GM19238 (cell line): Measurements from ENCODE around the gene S1PR5.

Experiments used
- DNase-seq: peaks from one replicate; pipeline ENCODE4 v3.0.0; 2011; ENCODE audit warnings: low spot score; ENCODE audit not compliant: insufficient read length

Gene S1PR5

GRCh38 chr19:10471909-10472308 is 45.3 kb downstream of the S1PR5 start:
- DNase-seq, result no peak

- no peak for DNase-seq
Observed at GRCh38 chr19:10468133-10468532, 49.1 kb downstream of the S1PR5 start.

- no peak for DNase-seq
Observed at GRCh38 chr19:10467104-10467706, 50.0 kb downstream of the S1PR5 start.

DNA sequence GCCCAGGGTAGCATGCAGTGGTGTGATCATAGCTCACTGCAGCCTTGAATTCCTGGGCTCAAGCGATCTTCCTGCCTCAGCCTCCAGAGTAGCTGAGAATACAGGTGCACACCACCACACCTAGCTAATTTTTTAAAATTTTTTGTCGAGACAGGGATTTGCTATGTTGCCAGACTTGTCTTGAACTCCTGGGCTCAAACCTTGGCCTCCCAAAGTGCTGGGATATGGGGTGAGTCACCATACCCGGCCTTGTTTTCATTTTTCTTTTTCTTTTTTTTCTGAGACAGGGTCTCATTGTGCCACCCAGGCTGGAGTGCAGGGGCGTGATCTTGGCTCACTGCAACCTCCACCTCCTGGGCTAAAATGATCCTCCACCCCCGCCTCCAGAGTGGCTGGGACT is 52.8 kb downstream of the S1PR5 start:
- DNase-seq, result no peak
